Loucy (cell line): ENCODE results near the gene PRSS2.

ENCODE experiments used
- EZH2phosphoT487 ChIP-seq: fragments of 200-600 bp; IDR thresholded peaks from 2 replicates; pipeline ENCODE4 v1.6.1; 2018; ENCODE audit warnings: antibody characterized with exemption, mild to moderate bottlenecking, moderate library complexity, borderline replicate concordance
- TF ChIP-seq, protein P1 (sequence below): fragments of 200-600 bp; sonication (generic); conservative IDR thresholded peaks from 2 replicates; pipeline ENCODE4 v1.5.1; 2014; ENCODE audit warnings: mild to moderate bottlenecking, antibody characterized with exemption, low read length

DNA sequence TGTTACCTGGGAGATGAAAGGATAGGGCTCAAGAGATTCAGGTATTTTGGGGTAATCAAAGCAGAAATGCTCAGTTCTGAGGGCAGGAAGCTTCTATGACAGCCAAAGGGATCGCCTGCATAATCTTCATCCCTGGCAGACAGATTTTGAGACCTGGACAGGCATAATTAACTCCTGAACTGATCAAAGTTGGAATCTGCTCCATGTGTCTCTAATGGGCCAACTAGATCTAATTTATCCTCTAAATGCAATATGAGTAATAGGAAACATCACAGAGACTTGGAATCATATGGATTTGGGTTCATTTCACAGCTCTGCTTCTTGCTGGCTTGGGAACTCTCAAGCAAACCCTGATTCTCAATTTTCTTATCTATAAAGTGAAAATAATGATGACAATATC is 42.9 kb downstream of the PRSS2 start:
- TF ChIP-seq, protein P1, sequence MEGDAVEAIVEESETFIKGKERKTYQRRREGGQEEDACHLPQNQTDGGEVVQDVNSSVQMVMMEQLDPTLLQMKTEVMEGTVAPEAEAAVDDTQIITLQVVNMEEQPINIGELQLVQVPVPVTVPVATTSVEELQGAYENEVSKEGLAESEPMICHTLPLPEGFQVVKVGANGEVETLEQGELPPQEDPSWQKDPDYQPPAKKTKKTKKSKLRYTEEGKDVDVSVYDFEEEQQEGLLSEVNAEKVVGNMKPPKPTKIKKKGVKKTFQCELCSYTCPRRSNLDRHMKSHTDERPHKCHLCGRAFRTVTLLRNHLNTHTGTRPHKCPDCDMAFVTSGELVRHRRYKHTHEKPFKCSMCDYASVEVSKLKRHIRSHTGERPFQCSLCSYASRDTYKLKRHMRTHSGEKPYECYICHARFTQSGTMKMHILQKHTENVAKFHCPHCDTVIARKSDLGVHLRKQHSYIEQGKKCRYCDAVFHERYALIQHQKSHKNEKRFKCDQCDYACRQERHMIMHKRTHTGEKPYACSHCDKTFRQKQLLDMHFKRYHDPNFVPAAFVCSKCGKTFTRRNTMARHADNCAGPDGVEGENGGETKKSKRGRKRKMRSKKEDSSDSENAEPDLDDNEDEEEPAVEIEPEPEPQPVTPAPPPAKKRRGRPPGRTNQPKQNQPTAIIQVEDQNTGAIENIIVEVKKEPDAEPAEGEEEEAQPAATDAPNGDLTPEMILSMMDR: no peak
- no peak for TF ChIP-seq EZH2phosphoT487
